Smooth muscle cell (in vitro differentiated cells): ENCODE measurements around the gene HSD17B14. TPM values are rescaled to one million over a fixed set of nuclear protein-coding genes. Genes with fewer than 3 reads are reported as not detected.

Source experiments
- DNase-seq: peaks from one replicate; lab custom pipeline; 2025; ENCODE audit not compliant: unreplicated experiment; lab: John Stamatoyannopoulos, UW
- H2AFZ ChIP-seq: fragments of 200-600 bp; sonication (generic); 2 replicates; pipeline ENCODE4 v1.6.0; 2016; ENCODE audit warnings: antibody characterized with exemption, low read depth, mild to moderate bottlenecking
- H3F3A ChIP-seq: fragments of 200-600 bp; sonication (generic); 2 replicates; pipeline ENCODE4 v1.6.0; 2017; ENCODE audit warnings: antibody characterized with exemption, low read depth
- H3K27ac ChIP-seq: fragments of 200-600 bp; sonication (generic); 2 replicates; pipeline ENCODE4 v1.5.1; 2016; ENCODE audit warnings: low read depth, mild to moderate bottlenecking
- H3K27me3 ChIP-seq: fragments of 200-600 bp; sonication (generic); 2 replicates; pipeline ENCODE4 v1.6.1; 2016; ENCODE audit warnings: low read depth, mild to moderate bottlenecking
- H3K36me3 ChIP-seq: fragments of 200-600 bp; sonication (generic); 2 replicates; pipeline ENCODE4 v1.5.1; 2016; ENCODE audit warnings: low read depth
- H3K4me1 ChIP-seq: fragments of 200-600 bp; sonication (generic); 2 replicates; pipeline ENCODE4 v1.5.1; 2016; ENCODE audit warnings: low read depth
- H3K4me2 ChIP-seq: fragments of 200-600 bp; sonication (generic); 2 replicates; pipeline ENCODE4 v1.6.0; 2016; ENCODE audit warnings: mild to moderate bottlenecking
- H3K4me3 ChIP-seq: fragments of 200-600 bp; sonication (generic); 2 replicates; pipeline ENCODE4 v1.5.1; 2016; ENCODE audit warnings: mild to moderate bottlenecking
- H3K79me2 ChIP-seq: fragments of 200-600 bp; sonication (generic); 2 replicates; pipeline ENCODE4 v1.6.0; 2016; ENCODE audit warnings: low read depth, mild to moderate bottlenecking
- H3K9ac ChIP-seq: fragments of 200-600 bp; sonication (generic); 2 replicates; pipeline ENCODE4 v1.6.0; 2016; ENCODE audit warnings: low read depth
- H3K9me3 ChIP-seq: fragments of 200-600 bp; sonication (generic); replicated peaks from 2 replicates; pipeline ENCODE4 v1.5.1; 2016; ENCODE audit warnings: low read depth
- H4K20me1 ChIP-seq: fragments of 200-600 bp; sonication (generic); 2 replicates; pipeline ENCODE4 v1.6.0; 2016; ENCODE audit warnings: low read depth
- CTCF ChIP-seq: fragments of 200-600 bp; sonication (generic); IDR thresholded peaks from 2 replicates; pipeline ENCODE4 v1.5.1; 2017; ENCODE audit warnings: borderline replicate concordance, mild to moderate bottlenecking, antibody characterized with exemption; ENCODE audit not compliant: insufficient read depth, poor library complexity, severe bottlenecking
- WGBS: methylation state at CpG from one replicate; pipeline ENCODE4 v1.1.7; 2016; ENCODE audit warnings: low lambda C conversion rate; 5-methylcytosine and 5-hydroxymethylcytosine counted together
- polyA plus RNA-seq: library from polyadenylated mRNA; unstranded; fragments of >200 nt; fragmentation: Nextera tagmentation; extraction: Ambion mirVana; gene quantifications from 2 replicates; pipeline ENCODE4 v1.2.1, GENCODE V29; 2016
- total RNA-seq: library from RNA; depleted of rRNA; stranded (reverse); fragments of >200 nt; gene quantifications from 2 replicates; pipeline ENCODE4 v1.2.3, GENCODE V29; 2014

HSD17B14 gene
- total and polyA plus RNA-seq, 2 experiments from 2014 or later: 16.4 to 19.3 TPM

GRCh38 chr19:48814895-48815294, 21.4 kb downstream of the HSD17B14 start:
- Histone ChIP-seq H3F3A (peaks cover 5% of the 10 kb centered on the region), H3K4me3 (no peak overlapping the region), H3K9ac (no peak overlapping the region), H3K4me1 (peaks cover 8% of the 10 kb centered on the region), H4K20me1 (no peaks in the 10 kb centered on the region), H2AFZ (no peak overlapping the region), H3K36me3 (no peaks in the 10 kb centered on the region), H3K9me3 (no peaks in the 10 kb centered on the region), H3K27ac (no peak overlapping the region), H3K4me2 (no peak overlapping the region), H3K79me2 (no peaks in the 10 kb centered on the region), H3K27me3 (no peaks in the 10 kb centered on the region)
- no peak for DNase-seq
- WGBS: 80% methylated on average over 6 of the region's 6 CpGs
- no peak for TF ChIP-seq CTCF

GRCh38 chr19:48813123-48813913, 23.0 kb downstream of the HSD17B14 start:
- H3F3A ChIP-seq: peaks cover 5% of the 10 kb centered on the region
- peaks cover 8% of the 10 kb centered on the region for H3K4me1 ChIP-seq
- H3K79me2 ChIP-seq: no peaks in the 10 kb centered on the region
- TF ChIP-seq CTCF: no peak
- H3K9me3 ChIP-seq: no peaks in the 10 kb centered on the region
- no peak overlapping the region for H2AFZ ChIP-seq
- no peak for DNase-seq
- WGBS: 93% methylated on average over 21 of the region's 21 CpGs
- no peak overlapping the region for H3K9ac ChIP-seq
- no peak overlapping the region for H3K4me3 ChIP-seq
- H4K20me1 ChIP-seq: no peaks in the 10 kb centered on the region
- H3K36me3 ChIP-seq: no peaks in the 10 kb centered on the region
- no peak overlapping the region for H3K4me2 ChIP-seq
- no peaks in the 10 kb centered on the region for H3K27me3 ChIP-seq
- no peak overlapping the region for H3K27ac ChIP-seq

GRCh38 chr19:48812094-48812929, 24.0 kb downstream of the HSD17B14 start:
- Histone ChIP-seq H3F3A (peaks cover 5% of the 10 kb centered on the region), H3K4me2 (peak overlapping the region; percentile 89), H3K9ac (no peak overlapping the region), H3K27ac (no peak overlapping the region), H4K20me1 (no peaks in the 10 kb centered on the region), H3K4me1 (peaks cover 8% of the 10 kb centered on the region), H2AFZ (no peak overlapping the region), H3K27me3 (no peaks in the 10 kb centered on the region), H3K4me3 (peak overlapping the region; percentile 63), H3K36me3 (no peaks in the 10 kb centered on the region), H3K9me3 (no peaks in the 10 kb centered on the region), H3K79me2 (no peaks in the 10 kb centered on the region)
- DNase-seq: peak; percentile 21
- WGBS: 6% methylated on average over 30 of the region's 39 CpGs
- no peak for TF ChIP-seq CTCF
